ENCODE measurements around the gene PKNOX1.

GRCh38 chr21:42937960-42938605 is 36.3 kb upstream of the PKNOX1 start:
- TF ChIP-seq EZH2 (IDR thresholded peaks at IDR 0.05; ENCODE audit: low read length, missing control alignments) (no peak), CTCF (conservative IDR thresholded peaks at IDR 0.05 in 1 of 2, IDR thresholded peaks at IDR 0.05 in 1 of 2; ENCODE audit: low read depth in 1 of 2, low read length in 2 of 2) (no peak)
